Daoy (cell line): ENCODE data around the gene CRY1. TPM values are rescaled to one million over a fixed set of nuclear protein-coding genes. Genes with fewer than 3 reads are reported as not detected.

ENCODE experiments used
- DNase-seq: peaks from one replicate; pipeline ENCODE4 v3.0.0-alpha.2; 2015; ENCODE audit warnings: low read depth
- total RNA-seq: library from RNA; depleted of rRNA; stranded (reverse); fragments of >200 nt; shearing (Covaris generic); gene quantifications from 2 replicates; pipeline ENCODE4 v1.2.3, GENCODE V29; 2014; rRNA removed

Gene CRY1
- total RNA-seq: 10.8 and 16.5 TPM in 2 replicates

DNA sequence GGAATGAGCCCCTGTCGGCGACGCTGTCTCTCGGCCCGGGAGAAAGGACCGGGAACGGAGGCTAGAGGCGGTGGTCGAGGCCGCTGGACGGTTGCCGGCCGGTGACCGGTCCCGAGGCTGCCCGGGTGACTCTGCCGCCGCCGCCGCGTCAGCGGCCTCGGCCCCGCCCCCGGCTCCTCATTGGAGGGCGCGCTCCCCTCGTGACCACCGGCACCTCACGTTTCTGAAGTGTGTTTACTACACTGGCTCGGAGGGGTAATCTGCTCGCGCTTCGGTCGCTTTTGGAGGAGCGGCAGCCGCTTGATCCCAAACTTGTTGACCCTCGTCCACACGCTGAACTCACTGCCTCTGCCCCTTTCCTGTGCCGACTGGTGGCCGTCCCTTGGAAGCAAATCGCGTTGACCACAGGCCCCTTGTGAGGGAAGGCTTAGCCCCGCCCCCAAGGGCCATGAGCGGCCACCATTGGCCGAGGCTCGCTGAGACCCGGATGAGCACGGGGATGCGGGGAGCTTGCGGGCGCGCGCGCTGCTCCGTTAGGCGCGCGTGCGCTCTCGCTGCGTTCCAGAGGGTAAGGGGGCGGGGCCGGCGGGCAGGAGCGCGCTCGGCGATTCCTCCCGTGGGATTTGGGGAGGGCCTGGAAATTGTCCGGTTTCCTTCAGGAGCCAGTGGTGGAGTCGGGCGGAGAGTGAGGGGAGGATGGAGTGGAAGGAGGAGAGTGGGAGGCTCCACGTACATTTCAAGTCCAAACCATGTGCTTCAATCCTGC lies at the start of gene CRY1:
CRY1 (minus strand) TSS at position 133 of the 766 bp plus-strand sequence. CDS start 588 bp downstream, outside the sequence.
- DNase-seq: peak; percentile 98

- no peak for DNase-seq
Observed at GRCh38 chr12:107139787-107140186, 46.4 kb upstream of the CRY1 start.

DNA sequence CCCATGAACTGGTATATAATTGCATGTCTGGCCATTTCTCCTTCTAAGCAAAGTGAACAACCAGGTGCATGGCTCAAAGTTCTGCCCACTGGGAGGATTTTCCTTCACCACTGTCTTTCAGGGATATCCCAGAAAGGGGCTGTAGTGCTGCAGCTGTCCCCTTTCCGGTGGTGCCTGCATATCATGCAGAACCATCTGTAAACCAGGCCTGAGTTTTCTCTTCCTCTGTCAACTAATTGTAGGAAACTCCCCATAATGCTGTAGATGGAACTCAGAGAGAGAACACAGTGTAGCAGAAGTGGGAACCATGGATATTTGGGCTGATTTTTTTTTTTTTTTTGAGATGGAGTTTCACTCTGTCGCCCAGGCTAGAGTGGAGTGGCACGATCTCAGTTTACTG lies 45.6 kb upstream of the CRY1 start:
- DNase-seq: no peak

- no peak for DNase-seq
Observed at GRCh38 chr12:107135177-107135576, 41.8 kb upstream of the CRY1 start.

DNA sequence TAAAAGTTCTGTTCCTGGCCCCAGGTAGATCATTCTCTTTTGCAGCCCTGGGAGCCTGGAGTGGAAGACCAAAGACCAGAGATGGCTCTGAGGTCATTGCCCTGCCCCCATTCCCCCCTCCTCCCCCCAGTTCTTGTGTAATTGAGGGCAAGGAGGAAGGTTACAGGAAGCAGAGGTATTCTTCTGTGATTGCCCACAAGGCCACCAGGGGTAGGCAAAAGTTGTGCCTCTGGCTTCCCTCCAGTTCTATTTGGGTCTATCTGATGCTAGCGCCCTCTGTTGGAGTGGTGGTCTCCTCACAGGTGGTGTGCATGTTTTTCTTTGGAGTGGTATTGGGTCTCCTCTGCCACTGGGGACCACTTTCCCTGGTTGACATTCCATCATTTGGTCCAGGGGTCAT lies 41.2 kb upstream of the CRY1 start:
- DNase-seq: peak; percentile 22

GRCh38 chr12:107133462-107133861 lies 40.1 kb upstream of the CRY1 start:
- peak; percentile 8 for DNase-seq

GRCh38 chr12:107131832-107132616 lies 38.7 kb upstream of the CRY1 start:
- DNase-seq: peak; percentile 63

DNA sequence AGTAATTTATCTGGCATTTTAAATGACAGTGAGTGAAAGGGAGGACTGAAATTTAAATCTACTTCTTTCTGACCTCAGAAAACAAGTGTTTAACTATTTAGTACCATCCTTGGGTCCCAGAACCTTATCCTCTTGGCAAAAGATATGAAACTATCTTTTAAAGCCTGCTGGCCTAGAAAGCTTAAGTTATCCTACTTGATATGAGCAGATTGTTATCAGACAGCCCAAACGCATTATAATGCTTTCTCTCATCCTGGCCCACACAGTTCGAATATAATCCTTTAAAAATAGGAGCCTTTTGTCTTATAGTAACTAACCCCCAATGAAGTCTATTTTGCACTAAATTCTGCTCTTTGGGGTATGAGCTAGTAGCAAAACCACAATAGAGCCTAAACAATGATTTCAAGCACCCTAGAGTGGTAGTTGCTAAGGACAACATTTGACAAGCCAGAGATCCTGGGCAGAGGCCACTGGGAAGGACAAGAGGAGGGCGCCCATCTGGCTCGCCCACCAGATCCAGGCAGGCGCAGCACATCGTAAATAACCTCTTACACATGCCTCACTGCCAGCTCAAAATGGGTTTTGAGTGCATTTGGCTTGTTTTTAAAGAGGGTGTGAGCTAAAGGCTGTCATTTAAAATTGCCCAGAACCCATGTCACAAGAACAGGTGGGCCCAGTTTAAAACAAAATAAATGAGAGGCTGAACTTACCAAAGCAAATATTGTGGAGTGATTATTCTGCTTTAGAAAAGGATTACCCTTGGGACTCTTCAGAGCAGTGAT lies 37.7 kb upstream of the CRY1 start:
- DNase-seq: no peak

DNA sequence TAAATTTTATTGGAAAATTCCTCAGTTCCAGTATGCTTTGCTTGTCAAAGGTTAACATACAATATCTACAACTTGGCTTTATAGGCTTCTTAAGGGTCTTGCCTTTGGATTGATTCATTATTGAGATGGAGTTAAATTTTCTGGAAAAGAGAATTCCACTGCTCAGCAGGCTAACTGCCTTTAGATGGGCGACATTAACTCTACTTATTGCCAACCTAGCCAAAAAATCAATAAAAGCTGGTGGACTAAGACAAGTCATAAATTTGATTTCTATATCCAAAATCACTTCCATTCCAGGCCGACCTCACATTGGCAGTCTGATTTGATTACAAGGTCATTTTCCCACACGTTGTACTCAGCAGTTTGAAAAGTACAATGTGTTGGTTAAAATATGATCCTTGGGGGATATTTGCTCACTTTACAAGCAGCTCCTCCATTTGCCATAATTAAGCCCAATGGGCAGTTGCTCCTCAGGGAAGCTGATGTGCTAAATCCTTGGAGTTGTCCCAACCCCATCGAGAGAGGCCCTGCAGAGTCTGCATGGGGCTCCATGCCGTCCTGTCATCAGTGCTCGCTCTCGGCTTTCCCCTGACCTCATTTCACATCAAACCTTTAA lies 36.1 kb upstream of the CRY1 start:
- no peak for DNase-seq

DNA sequence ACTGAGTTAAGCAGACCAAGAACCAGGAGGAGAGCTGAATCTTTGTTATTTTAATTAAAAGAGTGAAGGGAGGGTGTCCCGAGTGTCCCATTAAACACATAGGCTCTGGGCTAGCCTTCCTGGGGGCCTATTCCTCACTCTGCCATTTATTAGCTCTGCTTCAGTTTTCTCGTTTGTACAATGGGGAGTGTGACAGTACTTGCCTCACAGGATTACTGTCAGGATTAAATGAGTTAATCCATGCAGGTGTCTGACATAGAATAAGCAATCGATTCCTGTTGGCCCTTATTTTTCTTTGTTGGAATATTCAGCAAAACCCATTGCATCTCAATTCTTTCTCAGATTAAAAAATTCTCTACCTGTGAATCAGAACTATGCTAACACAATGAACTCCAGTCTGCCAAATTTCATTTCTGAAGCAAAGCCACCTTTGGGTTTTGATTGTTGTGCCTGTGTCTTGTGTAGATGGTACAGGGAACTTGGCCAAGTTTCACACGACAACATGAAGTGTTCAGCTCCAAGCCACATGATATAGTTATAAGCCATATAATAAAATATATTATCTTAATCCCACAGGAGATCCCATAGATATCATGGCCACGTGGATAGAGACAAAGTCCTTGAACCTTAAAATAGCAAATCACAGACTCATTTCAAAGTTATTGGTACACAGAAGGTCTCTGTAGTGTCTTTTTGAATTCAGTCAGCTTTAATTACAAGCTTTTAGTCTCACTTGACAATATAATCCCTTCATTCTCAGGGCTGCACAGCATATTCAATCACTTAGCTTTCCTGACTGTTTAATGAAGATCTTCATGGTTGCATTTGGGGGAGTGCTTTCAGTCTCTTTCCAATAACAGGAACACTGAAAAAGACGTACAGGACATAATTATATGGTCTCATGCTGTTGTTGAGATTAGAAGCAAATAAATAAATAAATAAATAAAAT lies 34.4 kb upstream of the CRY1 start:
- no peak for DNase-seq

DNA sequence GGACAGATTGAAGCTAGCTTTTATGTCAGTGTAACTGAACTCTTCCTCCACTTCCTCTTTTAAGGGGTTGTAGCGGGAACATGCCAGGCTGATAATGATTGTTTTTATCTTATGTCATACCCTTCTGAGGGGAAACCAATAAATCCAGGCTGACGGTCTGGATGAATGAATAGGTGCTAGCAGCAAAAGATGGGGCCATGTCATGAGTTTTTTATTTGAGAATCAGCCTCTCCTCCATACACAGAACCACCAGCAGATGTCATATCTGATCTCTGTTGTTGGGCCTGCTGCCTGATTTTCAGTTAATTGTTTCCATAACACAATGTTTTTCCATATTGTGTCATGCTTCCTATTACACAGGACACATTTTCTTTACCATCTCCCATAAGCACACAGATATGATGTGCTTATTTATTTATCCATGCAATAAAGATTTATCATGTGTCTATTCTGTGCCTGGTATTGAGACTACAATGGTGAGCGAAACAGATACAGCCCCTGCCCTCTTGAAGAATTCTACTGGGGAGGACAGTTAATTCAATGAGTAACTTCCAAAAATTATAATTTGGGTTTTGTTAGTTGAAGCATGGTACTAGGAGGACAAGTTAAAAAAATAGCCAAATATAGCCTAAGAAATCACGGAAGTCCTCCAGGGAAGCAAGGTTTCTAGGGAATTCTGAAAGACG lies 33.6 kb upstream of the CRY1 start:
- peak; percentile 26 for DNase-seq

DNA sequence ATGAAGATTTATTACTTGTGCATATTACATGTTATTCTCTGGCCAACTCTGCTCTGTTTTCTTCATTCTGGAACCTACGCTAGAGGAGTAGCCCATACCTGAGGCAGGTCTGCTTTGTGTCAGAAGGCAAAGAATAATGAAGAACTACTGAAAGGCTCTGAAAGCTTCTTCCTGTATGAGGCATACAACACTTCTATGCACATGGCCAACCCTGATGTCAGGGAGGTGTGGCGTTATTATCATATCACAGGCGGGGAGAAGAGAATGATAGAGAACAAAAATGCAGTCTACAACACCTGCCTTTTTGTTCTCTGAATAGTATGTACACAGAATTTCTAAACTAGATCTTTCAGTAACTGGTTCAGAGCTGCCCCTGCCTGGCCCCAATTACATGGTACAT lies 32.5 kb upstream of the CRY1 start:
- DNase-seq: no peak

DNA sequence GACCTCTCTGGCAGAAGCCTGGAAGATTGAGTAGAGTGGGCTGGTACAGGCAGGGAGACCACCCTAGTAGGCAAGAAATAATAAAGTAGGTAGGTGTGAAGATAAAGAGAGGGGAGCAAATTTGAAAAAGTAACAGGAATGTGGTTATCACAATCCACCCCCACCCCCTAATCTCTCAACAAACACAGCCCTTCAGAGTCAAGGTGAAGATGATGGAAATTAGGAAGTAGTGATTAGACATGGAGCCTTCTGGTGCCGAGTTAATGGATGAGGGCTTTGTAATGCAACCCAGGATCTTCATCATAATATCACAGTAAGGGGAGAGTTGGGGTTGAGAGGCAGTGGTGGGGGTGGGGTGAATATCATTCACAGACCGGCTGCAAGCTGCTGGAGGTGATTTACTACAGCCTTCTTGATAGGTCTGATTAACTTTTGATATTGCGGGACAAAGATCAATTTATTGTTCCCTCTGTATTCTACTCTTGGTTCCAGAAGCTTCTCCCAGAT lies 29.2 kb upstream of the CRY1 start:
- no peak for DNase-seq

DNA sequence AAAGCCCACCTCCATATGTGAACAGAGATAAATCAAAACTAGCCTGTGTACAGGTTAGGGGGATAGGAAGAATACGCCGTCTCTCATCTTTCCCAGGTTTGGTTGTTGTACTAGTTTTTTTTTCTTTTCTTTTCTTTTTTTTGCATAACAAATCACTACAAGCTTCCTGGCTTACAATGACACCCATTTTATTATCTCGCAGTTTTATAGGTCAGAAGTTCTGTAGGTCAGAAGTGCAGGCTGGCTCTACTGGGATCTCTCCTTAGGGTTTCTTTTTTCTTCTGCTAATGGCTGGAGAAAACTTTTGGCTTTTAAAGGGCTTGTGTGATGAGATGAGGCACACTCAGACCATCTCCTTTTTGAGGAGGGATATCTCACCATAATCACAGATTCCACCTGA lies 25.7 kb upstream of the CRY1 start:
- no peak for DNase-seq

DNA sequence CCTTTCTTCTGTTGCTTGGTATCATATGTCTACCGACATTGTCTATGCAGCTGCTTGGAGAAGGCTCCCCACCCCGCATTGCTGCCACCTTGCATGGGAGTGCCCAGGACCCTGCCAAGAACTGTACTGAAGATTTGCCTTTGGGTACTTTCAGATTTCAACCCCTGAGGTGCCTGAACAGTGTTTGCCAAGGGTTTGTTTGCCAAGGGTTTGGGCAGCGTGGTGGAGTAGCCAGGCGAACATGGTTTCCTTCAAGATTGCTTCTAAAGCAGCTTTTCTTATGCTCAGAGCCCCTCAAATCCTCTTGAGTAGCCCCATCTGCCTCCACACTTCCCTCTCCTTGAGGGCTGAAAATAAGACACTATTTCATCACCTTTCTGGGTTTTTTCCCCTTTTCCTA lies 25.3 kb upstream of the CRY1 start:
- DNase-seq: no peak

- DNase-seq: no peak
Observed at GRCh38 chr12:107115119-107115518, 21.8 kb upstream of the CRY1 start.

GRCh38 chr12:107111314-107111713 lies 18.0 kb upstream of the CRY1 start:
- DNase-seq: no peak

- no peak for DNase-seq
Observed at GRCh38 chr12:107109726-107110719, 16.7 kb upstream of the CRY1 start.
